Endothelial cell of umbilical vein (primary cell): ENCODE measurements around the gene IQCH. TPM values are rescaled to one million over a fixed set of nuclear protein-coding genes. Genes with fewer than 3 reads are reported as not detected.

Experiments
- BruUV-seq: library from RNA; stranded (reverse); fragments of 400-500 nt; replicated peaks from 2 replicates; lab custom pipeline; 2021; lab: Mats Ljungman, UMichigan
- CTCF ChIA-PET: fragments of 300-600, 350-600 bp; sonication (Branson Sonifier 250); formaldehyde crosslinking; loops from one replicate; lab custom pipeline; 2021; ENCODE audit warnings: antibody characterized with exemption, inconsistent platforms; lab: Charles Lee
- POLR2A ChIA-PET: fragments of 300-600, 350-600 bp; sonication (Branson Sonifier 250); formaldehyde crosslinking; loops from one replicate; lab custom pipeline; 2021; ENCODE audit warnings: antibody characterized with exemption, inconsistent platforms; lab: Charles Lee
- DNase-seq: peaks from one replicate; pipeline ENCODE4 v3.0.0-alpha.2; 2011; ENCODE audit warnings: low read depth, low spot score
- FAIRE-seq: peaks from 2 replicates; lab custom pipeline; 2011; peaks lifted over from hg19 to GRCh38; lab: Jason Lieb, UNC
- H2AFZ ChIP-seq: 2 replicates; pipeline ENCODE4 v1.6.0; 2012; ENCODE audit warnings: low read depth, low read length, control low read depth, inconsistent platforms
- H3K27ac ChIP-seq: 2 replicates; pipeline ENCODE4 v1.5.1; 2011; ENCODE audit warnings: low read depth, mild to moderate bottlenecking, control low read depth, low read length, moderate library complexity; ENCODE audit not compliant: insufficient read depth
- H3K27me3 ChIP-seq, 2 experiments: 2 replicates each; pipeline versions ENCODE4 v1.6.0 to v1.6.1; 2011; ENCODE audit warnings: low read length in 2 of 2, mixed read lengths in 1 of 2; ENCODE audit not compliant: control insufficient read depth in 2 of 2, insufficient read depth in 2 of 2
- H3K36me3 ChIP-seq, 2 experiments: 2 replicates in 1 of 2; 3 replicates in 1 of 2; pipeline ENCODE4 v1.5.1; 2011; ENCODE audit warnings: low read length in 2 of 2, mild to moderate bottlenecking in 1 of 2, moderate library complexity in 1 of 2; ENCODE audit not compliant: control insufficient read depth in 2 of 2, insufficient read depth in 2 of 2; ENCODE audit errors: extremely low read depth in 1 of 2
- H3K4me1 ChIP-seq: 3 replicates; pipeline ENCODE4 v1.5.1; 2011; ENCODE audit warnings: mild to moderate bottlenecking, low read length; ENCODE audit not compliant: control insufficient read depth, insufficient read depth; ENCODE audit errors: extremely low read depth
- H3K4me2 ChIP-seq: 2 replicates; pipeline ENCODE4 v1.6.1; 2011; ENCODE audit warnings: low read length, control low read depth, mixed read lengths; ENCODE audit not compliant: insufficient read depth
- H3K4me3 ChIP-seq, 3 experiments: fragments of 200-600 bp in 1 of 3; sonication (generic), shearing (Covaris generic) in 1 of 3; replicated peaks in 1 of 3; 2 replicates each; pipeline ENCODE4 v1.5.1; 2011 to 2016; ENCODE audit warnings: control low read depth in 3 of 3, low read length in 3 of 3, mild to moderate bottlenecking in 2 of 3, inconsistent platforms in 1 of 3, low read depth in 1 of 3, moderate library complexity in 1 of 3; ENCODE audit not compliant: insufficient read depth in 1 of 3
- H3K79me2 ChIP-seq: 2 replicates; pipeline ENCODE4 v1.6.0; 2012; ENCODE audit warnings: low read length, inconsistent platforms; ENCODE audit not compliant: control insufficient read depth, insufficient read depth
- H3K9ac ChIP-seq: replicated peaks from 2 replicates; pipeline ENCODE3; 2011; ENCODE audit warnings: low read length, control low read depth; ENCODE audit not compliant: insufficient read depth; ENCODE audit errors: extremely low read depth
- H3K9me1 ChIP-seq: replicated peaks from 3 replicates; pipeline ENCODE4 v1.6.0; 2011; ENCODE audit warnings: mild to moderate bottlenecking, low read length; ENCODE audit not compliant: control insufficient read depth, insufficient read depth; ENCODE audit errors: extremely low read depth
- H3K9me3 ChIP-seq: replicated peaks from 2 replicates; pipeline ENCODE4 v1.5.1; 2012; ENCODE audit warnings: low read length, inconsistent platforms; ENCODE audit not compliant: control insufficient read depth, insufficient read depth
- H4K20me1 ChIP-seq: replicated peaks from 2 replicates; pipeline ENCODE3; 2011; ENCODE audit warnings: mild to moderate bottlenecking, low read length; ENCODE audit not compliant: control insufficient read depth, insufficient read depth; ENCODE audit errors: extremely low read depth
- FOS ChIP-seq: IDR thresholded peaks from 2 replicates; pipeline ENCODE4 v1.6.1; 2011; ENCODE audit warnings: mild to moderate bottlenecking, low read length, moderate library complexity, borderline replicate concordance; ENCODE audit not compliant: insufficient read depth
- POLR2AphosphoS5 ChIP-seq: IDR thresholded peaks from 2 replicates; pipeline ENCODE4 v1.6.1; 2012; ENCODE audit warnings: low read depth, mild to moderate bottlenecking, control low read depth, low read length, moderate library complexity; ENCODE audit not compliant: insufficient read depth
- dilution Hi-C: fragments of 300-500 bp; cut with MboI; formaldehyde crosslinking; loops from one replicate; pipeline ENCODE4 v1.15.0; 2019; ENCODE audit warnings: low sequenced_read_pairs; ENCODE audit not compliant: extremely low pct_ligation_motif_present
- intact Hi-C: fragments of 100-400 bp; cut with micrococcal nuclease; formaldehyde crosslinking; loops from one replicate; pipeline ENCODE4 v1.10.0; 2022
- polyA plus RNA-seq, 4 experiments: library from polyadenylated mRNA; depleted of rRNA in 3 of 4; stranded (reverse) in 3 of 4; unstranded in 1 of 4; fragments of >200 nt; gene quantifications; 2 replicates each; pipeline versions ENCODE4 v1.2.1 to v1.2.3, GENCODE V29; 2011 to 2012; ENCODE audit warnings: missing spikeins in 1 of 4
- total RNA-seq: library from RNA; stranded (reverse); gene quantifications from 2 replicates; pipeline ENCODE4 v1.2.3, GENCODE V29; 2021
- TF ChIP-seq, protein P1 (sequence below): IDR thresholded peaks from 2 replicates; pipeline ENCODE4 v1.6.1; 2011; ENCODE audit not compliant: insufficient read depth, insufficient read length

Gene IQCH
- total and polyA plus RNA-seq, 2 donors (not counting 3 experiments of a cell fraction or from before 2014, with no cell fraction given): 0.29 to 0.51 TPM

- H3K79me2 ChIP-seq: no peaks in the 10 kb centered on the region
- no peaks in the 10 kb centered on the region for H3K36me3 ChIP-seq
- no TSS peak for BruUV-seq
- TF ChIP-seq POLR2AphosphoS5: no peak
- TF ChIP-seq, protein P1, sequence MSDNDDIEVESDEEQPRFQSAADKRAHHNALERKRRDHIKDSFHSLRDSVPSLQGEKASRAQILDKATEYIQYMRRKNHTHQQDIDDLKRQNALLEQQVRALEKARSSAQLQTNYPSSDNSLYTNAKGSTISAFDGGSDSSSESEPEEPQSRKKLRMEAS: no peak
- no peak overlapping the region for H3K4me2 ChIP-seq
- FAIRE-seq (no peak), DNase-seq (no peak)
- POLR2A ChIA-PET: no interaction called here
- peaks cover 0 to 14% of the 10 kb centered on the region in 2 experiments for H3K27me3 ChIP-seq
- no peak overlapping the region for H3K9ac ChIP-seq
- H3K9me1 ChIP-seq: no peaks in the 10 kb centered on the region
- intact Hi-C loops (no loop called here), dilution Hi-C loops (no loop called here)
- H3K27ac ChIP-seq: no peak overlapping the region
- H3K4me1 ChIP-seq: no peaks in the 10 kb centered on the region
- H2AFZ ChIP-seq: no peak overlapping the region
- H3K4me3 ChIP-seq: no peak overlapping the region
- H4K20me1 ChIP-seq: no peaks in the 10 kb centered on the region
- H3K9me3 ChIP-seq: no peaks in the 10 kb centered on the region
- CTCF ChIA-PET: interaction anchor here (1.1 to 1.4 kb wide), 2 partner anchors 33 to 455 kb away, joined by 3 read pairs; no protein-coding TSS in a partner anchor
These were observed 126.3 kb downstream of the IQCH start for GRCh38 chr15:67380921-67381320.

DNA sequence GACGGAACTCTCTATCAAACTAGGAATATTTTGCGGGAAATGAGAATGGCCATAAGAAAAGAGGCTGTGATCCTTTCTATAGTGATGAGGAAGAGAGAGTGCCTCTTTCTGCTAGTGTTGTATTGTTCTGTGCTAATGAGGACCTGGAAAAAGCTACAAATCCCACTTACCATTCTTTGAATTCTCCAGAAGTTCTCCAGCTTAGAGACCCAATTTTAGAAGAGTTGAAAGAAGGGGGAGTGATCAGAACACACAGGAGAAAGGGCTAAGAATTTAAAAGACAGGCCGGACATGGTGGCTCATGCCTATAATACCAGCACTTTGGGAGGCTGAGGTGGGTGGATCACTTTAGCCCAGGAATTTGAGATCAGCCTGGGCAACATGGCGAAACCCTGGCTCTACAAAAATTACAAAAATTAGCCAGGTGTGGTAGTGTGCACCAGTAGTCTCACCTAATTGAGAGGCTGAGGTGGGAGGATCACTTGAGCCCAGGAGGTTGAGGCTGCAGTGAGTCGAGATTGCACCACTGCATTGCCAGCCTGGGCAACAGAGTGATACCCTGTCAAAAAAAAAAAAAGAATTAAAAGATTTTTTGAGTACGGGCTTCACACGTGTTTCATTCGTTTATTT, 126.9 kb downstream of the IQCH start:
- Histone ChIP-seq H3K36me3 (no peaks in the 10 kb centered on the region), H3K4me1 (no peaks in the 10 kb centered on the region), H3K9me1 (no peaks in the 10 kb centered on the region), H3K9me3 (no peaks in the 10 kb centered on the region), H3K27ac (no peak overlapping the region), H3K9ac (no peak overlapping the region), H3K4me3 (no peak overlapping the region), H3K4me2 (no peak overlapping the region), H2AFZ (no peak overlapping the region), H3K79me2 (no peaks in the 10 kb centered on the region), H4K20me1 (no peaks in the 10 kb centered on the region), H3K27me3 (peaks cover 0 to 14% of the 10 kb centered on the region in 2 experiments)
- FAIRE-seq (no peak), DNase-seq (no peak)
- dilution Hi-C loops: no loop called here
- POLR2A ChIA-PET: no interaction called here
- CTCF ChIA-PET: interaction anchor here (1.1 to 1.4 kb wide), 2 partner anchors 32 to 455 kb away, joined by 3 read pairs; no protein-coding TSS in a partner anchor
- intact Hi-C loops: no loop called here
- TF ChIP-seq FOS: no peak
- BruUV-seq: no TSS peak
